Measurements from ENCODE around the gene GRM8.

The GRM8 gene

DNA sequence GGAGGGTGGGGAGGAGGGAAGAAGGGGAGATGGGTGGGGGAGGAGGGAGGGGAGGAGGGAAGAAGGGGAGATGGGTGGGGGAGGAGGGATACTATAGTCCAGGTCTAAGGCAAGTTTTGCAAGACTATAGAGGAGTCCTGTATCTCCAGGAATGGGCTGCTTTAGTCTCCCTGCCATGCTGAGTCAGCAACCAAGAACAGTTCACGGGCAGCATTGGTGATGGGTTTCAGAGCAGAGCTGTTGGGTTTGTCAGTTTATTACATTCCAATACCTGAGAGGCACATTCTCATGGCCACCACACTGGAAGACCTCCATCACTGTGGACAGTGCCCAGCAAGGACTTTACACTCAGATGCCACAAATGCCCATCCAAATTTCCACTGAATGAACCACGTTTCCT is 212.7 kb downstream of the GRM8 start:
- in situ Hi-C loops (cut with MboI; ENCODE audit: low pct_unique_long_range_greater_than_20kb, low sequenced_read_pairs, unreplicated experiment): no loop called here
- TF ChIP-seq, protein P1, sequence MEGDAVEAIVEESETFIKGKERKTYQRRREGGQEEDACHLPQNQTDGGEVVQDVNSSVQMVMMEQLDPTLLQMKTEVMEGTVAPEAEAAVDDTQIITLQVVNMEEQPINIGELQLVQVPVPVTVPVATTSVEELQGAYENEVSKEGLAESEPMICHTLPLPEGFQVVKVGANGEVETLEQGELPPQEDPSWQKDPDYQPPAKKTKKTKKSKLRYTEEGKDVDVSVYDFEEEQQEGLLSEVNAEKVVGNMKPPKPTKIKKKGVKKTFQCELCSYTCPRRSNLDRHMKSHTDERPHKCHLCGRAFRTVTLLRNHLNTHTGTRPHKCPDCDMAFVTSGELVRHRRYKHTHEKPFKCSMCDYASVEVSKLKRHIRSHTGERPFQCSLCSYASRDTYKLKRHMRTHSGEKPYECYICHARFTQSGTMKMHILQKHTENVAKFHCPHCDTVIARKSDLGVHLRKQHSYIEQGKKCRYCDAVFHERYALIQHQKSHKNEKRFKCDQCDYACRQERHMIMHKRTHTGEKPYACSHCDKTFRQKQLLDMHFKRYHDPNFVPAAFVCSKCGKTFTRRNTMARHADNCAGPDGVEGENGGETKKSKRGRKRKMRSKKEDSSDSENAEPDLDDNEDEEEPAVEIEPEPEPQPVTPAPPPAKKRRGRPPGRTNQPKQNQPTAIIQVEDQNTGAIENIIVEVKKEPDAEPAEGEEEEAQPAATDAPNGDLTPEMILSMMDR (IDR thresholded peaks at IDR 0.05; ENCODE audit: extremely low read depth, insufficient read depth, missing control alignments): no peak
- no peak for DNase-seq (ENCODE audit: low spot score)

DNA sequence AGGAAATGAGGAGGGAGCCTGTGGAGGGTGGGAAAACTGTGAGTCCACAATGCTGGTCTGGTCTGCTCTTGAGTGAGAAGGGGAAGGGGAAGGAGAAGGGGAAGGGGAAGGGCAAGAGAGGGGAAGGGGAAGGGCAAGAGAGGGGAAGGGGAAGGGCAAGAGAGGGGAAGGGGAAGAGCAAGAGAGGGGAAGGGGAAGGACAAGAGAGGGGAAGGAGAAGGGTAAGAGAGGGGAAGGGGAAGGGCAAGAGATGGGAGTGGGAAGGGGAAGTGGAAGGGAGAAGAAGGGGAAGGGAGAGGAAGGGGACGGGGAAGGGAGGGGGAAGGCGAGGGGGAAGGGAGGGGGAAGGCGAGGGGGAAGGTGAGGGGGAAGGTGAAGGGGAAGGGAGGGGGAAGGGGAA is 213.2 kb downstream of the GRM8 start:
- in situ Hi-C loops (cut with MboI; ENCODE audit: low pct_unique_long_range_greater_than_20kb, low sequenced_read_pairs, unreplicated experiment): no loop called here
- TF ChIP-seq, protein P1 (IDR thresholded peaks at IDR 0.05; ENCODE audit: extremely low read depth, insufficient read depth, missing control alignments): no peak
- DNase-seq (ENCODE audit: low spot score): no peak

DNA sequence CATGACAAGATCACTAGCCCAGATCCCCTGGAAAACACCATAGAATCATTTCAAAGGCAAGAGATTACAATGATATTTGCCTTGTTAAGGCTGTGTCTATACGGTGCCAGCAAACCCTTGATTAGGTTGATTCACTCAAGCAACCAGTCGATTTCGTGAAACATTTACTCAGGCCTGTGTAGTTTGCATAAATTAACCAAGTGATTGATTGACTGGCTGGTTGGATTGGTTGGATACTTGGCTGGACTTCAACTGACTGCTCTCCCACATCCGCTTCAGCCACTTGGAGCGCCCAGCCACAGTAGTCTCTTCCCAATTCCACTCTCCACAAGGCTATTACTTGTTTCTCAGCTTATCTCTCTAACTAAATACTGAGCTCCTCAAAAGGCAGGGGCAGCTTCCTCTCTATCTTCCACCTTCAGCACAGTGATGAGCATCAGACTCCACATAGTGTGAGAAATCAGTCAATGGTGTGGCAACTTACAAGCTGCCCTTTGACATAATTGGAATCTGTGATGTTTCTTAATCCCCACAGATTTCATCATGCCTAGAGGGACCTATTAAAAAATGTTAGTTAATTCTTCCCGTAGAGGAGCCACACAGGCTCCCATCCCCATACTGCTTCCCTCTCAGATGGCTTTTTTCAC is 217.4 kb downstream of the GRM8 start:
- no peak for DNase-seq (ENCODE audit: low spot score)
- in situ Hi-C loops (cut with MboI; ENCODE audit: low pct_unique_long_range_greater_than_20kb, low sequenced_read_pairs, unreplicated experiment): no loop called here
- TF ChIP-seq, protein P1 (IDR thresholded peaks at IDR 0.05; ENCODE audit: extremely low read depth, insufficient read depth, missing control alignments): no peak

DNA sequence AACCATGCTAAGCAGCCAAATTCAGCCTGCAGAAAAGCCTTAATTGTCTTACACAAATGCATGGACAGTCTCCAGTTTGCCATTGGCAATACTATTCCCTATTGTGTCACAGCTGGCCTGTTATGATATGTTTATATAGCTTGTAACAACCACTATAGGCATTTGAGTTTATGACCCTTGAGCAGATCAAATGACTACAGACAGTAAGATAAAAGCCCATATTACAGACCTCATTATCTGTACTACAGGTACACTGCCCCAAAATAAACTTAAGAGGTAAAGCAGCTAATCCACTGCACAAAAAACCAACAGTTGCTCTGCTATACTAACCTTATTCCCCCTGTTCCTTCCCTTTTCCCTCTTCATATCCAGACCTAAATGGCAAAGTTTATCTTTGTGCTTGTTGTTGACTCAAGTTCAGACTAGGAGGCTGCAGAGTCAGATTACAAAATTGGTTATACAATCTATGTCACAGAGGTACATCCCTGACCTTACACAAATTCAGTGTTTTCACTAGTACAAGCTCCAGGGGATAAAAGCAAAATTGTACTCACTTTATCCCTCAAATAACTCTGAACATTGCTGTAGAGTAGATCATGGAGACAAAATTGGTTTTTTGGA is 218.4 kb downstream of the GRM8 start:
- in situ Hi-C loops (cut with MboI; ENCODE audit: low pct_unique_long_range_greater_than_20kb, low sequenced_read_pairs, unreplicated experiment): no loop called here
- DNase-seq (ENCODE audit: low spot score): no peak
- TF ChIP-seq, protein P1 (IDR thresholded peaks at IDR 0.05; ENCODE audit: extremely low read depth, insufficient read depth, missing control alignments): no peak

DNA sequence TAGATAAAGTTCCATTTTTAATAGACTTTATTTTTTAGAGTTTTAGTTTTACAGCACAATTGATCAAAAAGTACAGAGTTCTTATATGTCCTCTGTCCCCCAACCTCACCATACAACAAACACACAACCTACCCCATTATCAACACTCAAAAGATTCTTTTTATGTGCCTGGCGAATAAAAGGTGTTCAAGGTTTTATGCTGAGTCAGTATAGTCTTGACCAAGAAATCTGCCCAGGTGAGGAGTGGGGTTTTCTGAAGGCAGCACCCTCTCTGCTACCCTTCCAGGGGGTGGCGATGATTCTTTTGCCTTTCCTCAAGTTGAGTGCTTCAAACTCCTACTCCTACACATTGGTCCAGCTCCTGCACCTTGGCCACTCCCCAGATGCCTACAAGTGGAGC is 222.9 kb downstream of the GRM8 start:
- in situ Hi-C loops (cut with MboI; ENCODE audit: low pct_unique_long_range_greater_than_20kb, low sequenced_read_pairs, unreplicated experiment): no loop called here
- TF ChIP-seq, protein P1 (IDR thresholded peaks at IDR 0.05; ENCODE audit: extremely low read depth, insufficient read depth, missing control alignments): no peak
- no peak for DNase-seq (ENCODE audit: low spot score)

DNA sequence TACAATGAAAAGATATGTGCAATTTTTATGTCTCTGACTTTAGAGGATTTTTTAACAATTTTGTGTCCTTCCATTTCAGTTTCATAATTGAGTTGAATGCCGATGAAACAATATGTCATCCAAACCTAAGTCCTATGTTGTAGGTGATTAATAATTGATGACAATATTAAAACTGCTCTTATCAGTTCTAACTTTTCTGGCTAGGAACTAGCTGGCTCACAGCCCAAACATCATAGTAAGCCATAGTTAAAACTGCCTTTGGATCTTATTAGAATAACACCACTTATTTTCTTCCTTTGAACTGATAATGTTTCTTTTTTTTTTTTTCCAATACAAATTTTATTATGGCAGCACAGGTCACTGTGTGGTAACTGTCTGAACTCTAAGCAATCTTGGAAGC is 230.9 kb downstream of the GRM8 start:
- in situ Hi-C loops (cut with MboI; ENCODE audit: low pct_unique_long_range_greater_than_20kb, low sequenced_read_pairs, unreplicated experiment): no loop called here

More for the DNA sequence above, 230.9 kb downstream of the GRM8 start:
- TF ChIP-seq, protein P1 (IDR thresholded peaks at IDR 0.05; ENCODE audit: extremely low read depth, insufficient read depth, missing control alignments): no peak
- no peak for DNase-seq (ENCODE audit: low spot score)
